ENCODE results near the gene ERAP2.

The ERAP2 gene

DNA sequence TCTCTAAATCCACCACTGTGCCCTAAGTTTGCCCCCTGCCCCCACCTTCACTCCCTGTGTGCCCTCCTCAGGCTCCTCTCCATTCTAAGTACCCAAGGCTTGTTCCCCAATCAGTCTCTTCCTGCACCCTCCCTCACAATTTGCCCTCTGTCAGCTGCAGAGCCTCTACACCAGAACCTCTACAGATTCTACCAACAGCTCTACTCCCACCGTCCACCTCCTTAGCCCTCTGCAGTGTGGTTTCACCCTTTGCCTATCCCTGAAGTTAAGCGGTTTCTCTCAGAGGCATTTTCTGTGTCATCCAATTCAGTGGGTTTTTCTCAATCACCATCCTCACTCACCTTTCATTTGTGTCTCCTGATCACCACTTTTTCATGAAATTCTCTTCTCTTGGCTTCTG is 13.2 kb upstream of the ERAP2 start:
- DNase-seq (ENCODE audit: low spot score) = no peak

DNA sequence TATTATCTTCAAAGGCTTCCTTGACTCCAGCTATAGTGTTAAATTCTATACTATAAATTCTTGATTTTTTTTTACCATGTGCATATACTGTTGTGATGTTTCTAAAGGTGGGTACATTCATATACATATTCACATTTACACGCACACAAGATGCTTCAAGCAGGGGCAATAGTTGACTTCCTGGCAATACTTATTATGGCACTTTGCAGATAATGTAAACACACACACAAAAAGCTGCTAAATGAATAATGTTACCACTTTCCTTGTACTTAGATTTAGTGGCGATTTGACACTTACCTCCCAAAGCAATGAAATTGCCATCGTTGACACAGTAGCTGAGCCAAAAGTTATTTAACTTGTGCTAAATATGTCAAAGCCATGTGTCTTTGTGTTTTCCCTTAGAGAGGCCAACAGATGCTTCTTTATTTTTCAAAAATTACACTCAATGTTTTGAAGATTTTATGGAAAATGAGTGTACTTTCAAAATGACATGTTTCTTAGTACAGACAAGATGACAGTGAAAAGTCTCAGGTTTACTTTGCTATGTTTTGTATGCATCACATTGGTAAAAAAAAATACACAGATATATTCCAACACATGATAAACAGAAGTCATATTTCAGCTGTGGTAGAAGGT is 12.2 kb upstream of the ERAP2 start:
- no peak for DNase-seq (ENCODE audit: low spot score)

DNA sequence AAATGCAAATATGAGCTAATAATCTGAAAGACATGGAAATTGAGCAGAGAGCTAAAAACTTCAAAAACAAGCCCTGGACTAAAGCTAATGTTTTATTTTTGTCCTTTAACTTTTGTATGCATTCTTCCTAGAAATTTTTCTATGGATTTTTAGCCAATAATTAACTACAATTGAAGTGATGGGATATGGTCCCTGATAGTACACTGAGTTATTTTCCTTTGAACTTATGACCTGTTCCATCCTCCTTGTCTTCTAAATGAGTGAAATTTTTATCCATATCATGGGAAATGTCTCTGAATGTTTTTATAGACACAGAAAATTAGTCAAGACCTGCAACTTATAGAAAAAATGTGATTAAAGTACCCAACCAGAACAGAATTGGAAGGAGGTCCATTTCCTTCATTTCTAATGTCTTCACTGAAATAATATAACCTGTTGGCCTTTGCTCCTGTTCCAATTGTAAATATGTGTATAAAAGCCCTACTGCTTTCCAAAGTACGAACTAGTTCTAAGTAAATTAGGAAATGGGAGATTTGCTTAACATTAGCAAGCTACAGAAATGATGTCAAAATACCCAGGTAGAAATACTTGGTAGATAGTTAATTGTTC is 11.3 kb upstream of the ERAP2 start:
- DNase-seq (ENCODE audit: low spot score) = no peak

DNA sequence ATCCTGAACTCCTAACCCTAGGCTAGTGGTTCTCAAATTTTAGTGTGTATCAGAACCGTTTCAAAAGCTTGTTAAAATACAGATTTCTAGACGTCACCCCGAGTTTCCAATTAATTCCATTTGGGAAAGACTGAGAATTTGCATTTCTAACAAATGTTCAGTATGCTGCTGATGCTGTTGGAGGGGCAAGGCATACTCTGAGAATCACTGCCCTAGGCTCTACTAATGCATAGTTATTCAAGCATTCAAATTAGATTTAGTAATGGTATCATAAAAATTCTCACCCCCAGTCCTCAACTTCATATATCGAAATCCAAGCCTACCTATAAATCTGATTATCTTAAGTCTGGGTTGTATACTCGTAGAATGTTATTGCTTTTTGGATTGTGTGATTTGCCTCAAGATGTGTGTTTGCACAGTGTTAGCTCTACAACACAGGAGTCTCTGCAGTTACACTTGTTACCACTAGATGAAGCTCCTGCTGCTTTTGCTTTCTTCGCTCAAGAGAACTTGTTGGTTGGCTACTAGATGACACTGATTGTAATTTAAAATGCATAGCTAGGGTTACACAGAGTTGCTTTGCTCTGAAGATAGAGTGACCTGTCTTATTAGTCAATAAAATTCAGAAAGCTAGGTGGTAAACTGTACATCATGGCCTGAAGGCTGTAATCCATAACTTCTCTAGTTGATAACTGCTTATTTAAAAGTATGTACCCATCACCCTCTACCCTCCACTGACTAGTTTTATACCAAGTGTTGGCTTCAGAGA is 7.5 kb upstream of the ERAP2 start:
- DNase-seq (ENCODE audit: low spot score) = peak; percentile 75

DNA sequence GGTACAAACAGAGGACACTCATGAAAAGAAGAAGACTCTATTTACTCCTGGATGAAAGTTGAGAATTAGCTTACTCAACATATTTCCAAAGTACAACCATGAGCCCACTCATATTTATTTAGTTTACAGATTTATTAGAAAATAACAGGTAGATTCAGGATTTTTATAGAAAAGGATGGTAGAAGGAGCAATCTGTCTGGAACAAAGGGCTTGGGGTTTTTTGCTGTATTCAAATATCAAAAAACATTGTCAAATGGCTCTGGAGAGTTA is 7.0 kb upstream of the ERAP2 start:
- DNase-seq (ENCODE audit: low spot score) = no peak

DNA sequence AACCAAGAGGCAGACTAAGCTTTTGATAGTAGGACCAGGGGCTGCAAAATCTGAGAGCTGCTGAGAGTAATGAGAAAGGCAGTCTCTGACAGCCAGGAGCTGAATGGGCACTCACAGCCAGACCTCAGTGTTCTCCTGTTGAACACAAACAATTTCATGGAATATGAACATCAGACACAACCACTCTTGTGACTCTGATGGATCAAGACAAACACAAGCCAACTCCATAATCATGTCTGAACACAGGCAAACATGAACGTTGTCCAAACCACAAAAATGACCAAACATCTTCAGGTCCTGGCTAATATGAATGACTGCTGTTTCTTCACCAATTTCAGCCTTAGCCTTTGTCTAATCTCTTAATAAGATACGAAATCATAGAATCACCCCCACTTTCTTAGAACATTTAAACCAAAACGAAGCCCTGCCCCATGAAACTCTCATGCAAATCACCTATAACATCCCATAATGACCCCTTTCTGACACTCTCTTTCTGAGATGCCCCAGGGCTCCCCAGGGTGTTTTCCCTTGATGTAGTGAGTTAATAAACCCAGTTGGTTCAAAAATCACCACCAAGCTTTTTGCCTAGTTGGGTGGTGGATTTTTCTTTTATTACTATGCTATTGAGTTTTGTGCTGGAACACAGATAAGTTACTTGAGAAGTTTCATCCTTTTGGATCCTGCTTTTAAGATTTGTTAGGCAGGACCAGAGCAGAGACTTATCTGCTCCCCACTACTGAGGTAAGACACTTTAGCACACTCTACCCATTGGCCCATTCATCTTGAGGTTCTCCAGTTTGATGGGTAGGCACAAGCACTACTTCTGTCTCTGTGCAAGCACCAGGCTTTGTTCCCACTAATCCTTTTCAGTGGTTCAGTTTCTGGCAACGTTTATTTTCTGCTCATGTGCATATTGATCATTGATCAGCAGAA is 5.9 kb upstream of the ERAP2 start:
- DNase-seq (ENCODE audit: low spot score) = no peak

DNA sequence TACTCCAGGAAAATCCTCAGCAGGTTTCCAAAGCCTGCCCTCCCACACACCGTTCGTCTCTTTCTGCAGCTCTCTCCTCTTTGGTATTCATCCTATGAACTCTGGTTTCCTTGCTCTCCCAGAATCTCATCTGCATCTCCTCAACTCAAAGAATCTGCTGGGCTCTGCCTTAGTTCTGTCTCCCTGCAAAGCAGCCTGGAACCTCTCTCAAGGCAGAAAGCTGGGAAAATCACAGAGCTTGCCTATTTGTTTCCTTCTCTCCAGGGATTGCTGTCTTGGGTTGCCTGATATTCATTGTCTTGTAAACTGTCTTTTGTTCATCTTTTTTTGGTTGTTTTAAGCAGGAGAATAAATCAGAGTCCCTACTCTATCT is 5.3 kb upstream of the ERAP2 start:
- DNase-seq (ENCODE audit: low spot score) = no peak

DNA sequence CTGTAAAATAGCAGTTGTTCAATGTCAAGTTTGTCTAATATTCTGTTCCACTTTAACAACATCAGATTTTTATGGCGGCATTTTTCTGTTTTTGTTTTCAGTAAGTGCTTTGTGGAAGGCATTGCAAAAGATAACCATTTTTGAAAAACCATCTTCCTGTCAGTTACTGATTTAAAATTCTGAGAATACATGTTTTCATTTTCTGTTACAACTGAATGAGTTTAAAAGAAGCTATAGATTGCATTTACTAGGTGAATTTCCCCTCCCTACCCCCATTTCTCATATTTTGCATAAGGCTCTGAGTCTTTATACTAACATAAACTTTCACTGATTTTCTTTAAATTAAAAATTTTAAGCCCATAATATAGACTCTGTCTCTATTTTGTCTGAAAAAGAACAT is 4.6 kb upstream of the ERAP2 start:
- DNase-seq (ENCODE audit: low spot score) = no peak

DNA sequence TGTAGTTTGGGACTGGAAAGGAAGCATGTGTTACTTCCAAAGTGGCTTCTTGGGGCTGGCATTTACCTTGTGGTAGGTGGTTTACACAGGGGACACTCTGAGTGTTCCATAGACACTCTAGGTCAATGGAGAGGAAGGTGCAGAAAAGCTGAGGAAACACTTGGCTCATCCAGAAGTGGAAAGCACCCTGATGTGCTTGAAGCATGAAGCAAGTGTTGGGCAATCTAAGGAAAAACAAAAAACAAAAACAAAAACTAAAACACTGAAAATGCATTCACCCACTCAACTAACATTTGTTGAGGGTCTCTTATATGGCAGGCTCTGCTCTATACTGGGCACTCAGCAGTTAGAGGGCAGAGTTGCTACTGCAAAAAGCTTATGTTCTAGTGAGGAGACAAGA is 2.9 kb upstream of the ERAP2 start:
- DNase-seq (ENCODE audit: low spot score) = no peak

DNA sequence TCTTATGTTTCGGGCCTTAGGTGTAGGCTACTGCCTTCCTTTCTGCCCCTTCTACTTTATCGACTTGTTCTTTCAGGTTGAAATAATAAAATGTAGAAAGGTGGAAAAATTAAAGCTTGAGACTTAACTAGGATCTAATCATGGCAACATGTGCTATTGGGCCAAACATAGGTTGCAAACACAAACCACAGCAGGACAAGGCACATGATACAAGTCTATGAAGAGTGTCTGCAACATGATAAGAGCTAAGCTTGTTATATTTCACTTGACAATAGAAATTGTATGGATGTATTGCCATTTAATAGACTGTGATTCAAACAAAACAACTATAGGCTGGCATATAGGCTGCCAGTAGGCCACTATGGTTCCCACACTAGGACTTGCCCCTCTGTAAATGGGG is 1.7 kb upstream of the ERAP2 start:
- no peak for DNase-seq (ENCODE audit: low spot score)

DNA sequence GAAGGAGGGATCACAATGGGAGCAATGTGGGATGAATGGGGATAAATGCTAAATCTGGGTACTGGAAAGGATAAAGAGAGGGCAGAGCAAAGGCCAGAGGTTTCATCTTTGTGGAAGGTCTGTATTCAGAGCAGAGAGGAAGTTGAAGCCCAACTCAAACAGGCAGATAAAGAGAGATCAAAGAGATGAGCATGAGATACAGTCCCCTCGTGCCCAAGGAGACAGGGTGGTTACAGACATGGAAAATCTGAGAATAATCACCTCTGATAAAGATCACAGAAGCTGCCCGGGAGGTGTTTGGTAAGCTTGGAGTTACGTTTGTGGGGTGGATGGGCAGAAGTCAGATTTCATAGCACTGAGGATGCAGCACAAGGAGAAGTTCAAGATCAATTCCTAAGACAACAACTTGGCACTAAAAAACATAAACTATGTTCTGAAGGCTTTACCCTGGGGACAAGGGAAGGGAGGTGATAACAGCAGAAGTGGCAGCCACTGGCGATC is 459 bp upstream of the ERAP2 start:
- DNase-seq (ENCODE audit: low spot score) = no peak

DNA sequence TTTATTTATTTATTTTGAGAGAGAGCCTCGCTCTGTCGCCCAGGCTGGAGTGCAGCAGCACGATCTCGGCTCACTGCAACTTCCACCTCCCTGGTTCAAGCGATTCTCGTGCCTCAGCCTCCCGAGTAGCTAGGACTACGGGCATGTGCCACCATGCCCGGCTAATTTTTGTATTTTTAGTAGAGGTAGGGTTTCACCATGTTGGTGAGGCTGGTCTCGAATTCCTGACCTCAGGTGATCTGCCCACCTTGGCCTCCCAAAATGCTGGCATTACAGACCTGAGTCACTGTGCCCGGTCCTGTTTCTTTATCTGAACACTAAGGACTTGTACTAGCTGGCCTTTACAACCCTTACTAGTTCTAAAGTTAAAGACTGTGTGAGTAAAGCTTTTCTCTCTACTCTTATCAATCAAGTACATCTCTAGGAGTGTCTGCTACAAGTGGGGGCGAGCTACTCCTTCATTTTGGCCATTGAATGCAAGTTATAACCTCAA is 723 bp downstream of the ERAP2 start:
- DNase-seq (ENCODE audit: low spot score) = peak; percentile 23

DNA sequence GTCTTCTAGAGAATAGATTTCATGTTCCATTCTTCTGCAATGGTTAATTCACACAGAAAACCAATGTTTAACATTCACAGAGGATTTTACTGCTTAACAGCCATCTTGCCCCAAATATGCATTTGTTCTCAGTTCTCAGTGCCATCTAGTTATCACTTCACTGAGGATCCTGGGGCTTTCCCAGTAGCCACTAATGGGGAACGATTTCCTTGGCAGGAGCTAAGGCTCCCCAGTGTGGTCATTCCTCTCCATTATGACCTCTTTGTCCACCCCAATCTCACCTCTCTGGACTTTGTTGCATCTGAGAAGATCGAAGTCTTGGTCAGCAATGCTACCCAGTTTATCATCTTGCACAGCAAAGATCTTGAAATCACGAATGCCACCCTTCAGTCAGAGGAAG is 3.4 kb downstream of the ERAP2 start:
- DNase-seq (ENCODE audit: low spot score) = no peak

DNA sequence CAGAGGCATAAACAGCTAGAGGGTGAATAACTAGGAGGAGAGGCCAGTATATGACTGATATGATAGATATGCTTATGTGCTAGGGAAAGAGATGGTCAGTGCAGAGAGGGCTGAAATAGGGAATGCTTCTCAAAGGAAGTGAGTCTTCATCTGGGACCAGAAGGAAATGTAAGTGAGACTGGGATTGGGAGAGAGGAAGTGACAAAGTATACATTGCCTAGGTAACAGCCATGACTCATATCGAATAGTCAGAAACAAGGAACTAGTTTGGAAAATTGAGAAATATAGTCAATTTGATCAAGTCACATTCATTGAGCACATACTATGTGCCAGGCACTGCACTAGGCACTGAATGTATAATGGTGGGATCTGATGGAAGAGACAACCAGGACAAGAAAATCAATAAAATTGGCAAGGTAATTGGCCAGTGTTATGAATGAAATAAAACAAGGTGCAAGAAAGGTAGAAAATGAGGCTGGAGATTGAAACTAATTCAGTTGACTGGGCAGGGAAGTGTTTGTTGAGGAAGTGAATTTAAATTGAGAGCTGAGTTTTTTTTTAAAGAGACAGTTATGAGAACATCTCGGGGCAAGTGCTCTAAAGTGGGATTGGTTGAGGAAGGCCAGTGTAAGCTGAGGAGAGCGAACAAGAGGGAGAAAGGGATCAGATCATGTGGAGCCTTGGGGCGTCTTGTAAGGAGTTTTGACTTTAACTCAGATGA is 4.3 kb downstream of the ERAP2 start:
- DNase-seq (ENCODE audit: low spot score) = peak; percentile 96

DNA sequence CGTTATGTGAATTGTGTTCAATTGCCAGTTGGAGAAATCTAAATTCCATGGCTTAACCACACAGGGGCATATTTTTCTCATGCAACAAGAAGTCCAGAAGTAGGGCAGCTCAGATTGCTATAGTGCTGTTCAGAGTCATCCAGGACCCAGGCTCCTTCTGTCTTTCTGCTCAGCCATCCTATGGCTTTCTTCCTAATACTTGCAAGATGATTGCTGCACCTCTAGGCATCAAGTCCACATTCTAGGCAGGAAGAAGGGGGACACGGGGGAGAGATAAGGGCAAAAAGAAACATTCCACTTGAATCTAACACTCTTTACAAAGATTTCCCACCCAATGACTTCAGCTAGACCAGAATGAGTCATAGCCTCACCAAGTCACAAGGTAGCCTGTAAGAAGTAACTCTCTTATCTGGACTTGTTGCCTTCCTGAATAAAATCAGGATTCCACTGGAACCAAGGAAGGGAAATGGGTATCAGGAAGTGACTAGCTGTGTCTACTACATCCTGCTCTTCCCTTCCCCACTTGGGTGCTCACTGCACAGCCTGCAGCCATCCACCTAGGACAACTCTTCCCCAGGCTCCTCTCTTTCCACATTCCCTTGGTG is 5.3 kb downstream of the ERAP2 start:
- DNase-seq (ENCODE audit: low spot score) = peak; percentile 89

DNA sequence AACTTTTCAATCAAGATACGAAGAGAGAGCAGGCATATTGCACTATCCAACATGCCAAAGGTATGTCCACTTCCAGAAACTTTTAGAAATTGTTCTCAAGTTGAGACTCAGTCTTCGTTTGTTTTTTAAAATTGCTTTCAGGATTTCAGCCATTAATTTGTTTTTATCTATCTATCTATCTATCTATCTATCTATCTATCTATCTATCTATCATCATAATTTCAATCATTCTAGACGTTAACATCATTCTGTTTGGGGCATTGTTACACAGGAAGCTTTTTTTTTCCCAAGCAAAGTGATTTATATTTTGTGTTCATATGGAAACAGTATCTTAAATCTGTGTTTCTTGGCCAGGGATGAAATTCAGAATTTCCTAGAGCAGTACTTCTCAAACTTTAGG is 7.6 kb downstream of the ERAP2 start:
- DNase-seq (ENCODE audit: low spot score) = no peak

DNA sequence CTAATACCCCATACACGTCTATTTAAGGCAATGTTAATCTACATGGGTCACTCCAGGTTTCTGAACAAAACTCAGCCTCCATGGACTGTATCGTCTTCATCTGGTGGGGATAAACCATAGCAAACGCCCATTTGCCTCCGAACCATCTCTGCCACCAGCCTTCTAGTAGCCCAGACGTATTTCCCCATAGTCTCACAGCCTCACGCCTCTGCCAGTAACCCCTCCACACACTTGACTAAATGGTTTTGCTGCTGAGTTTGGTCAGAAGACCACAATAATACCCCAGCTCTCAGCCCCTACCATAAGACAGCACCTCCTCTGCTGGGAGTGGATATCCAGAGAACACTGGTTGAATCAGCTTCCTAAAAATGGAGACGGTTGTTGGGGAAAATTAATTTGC is 8.7 kb downstream of the ERAP2 start:
- DNase-seq (ENCODE audit: low spot score) = no peak

DNA sequence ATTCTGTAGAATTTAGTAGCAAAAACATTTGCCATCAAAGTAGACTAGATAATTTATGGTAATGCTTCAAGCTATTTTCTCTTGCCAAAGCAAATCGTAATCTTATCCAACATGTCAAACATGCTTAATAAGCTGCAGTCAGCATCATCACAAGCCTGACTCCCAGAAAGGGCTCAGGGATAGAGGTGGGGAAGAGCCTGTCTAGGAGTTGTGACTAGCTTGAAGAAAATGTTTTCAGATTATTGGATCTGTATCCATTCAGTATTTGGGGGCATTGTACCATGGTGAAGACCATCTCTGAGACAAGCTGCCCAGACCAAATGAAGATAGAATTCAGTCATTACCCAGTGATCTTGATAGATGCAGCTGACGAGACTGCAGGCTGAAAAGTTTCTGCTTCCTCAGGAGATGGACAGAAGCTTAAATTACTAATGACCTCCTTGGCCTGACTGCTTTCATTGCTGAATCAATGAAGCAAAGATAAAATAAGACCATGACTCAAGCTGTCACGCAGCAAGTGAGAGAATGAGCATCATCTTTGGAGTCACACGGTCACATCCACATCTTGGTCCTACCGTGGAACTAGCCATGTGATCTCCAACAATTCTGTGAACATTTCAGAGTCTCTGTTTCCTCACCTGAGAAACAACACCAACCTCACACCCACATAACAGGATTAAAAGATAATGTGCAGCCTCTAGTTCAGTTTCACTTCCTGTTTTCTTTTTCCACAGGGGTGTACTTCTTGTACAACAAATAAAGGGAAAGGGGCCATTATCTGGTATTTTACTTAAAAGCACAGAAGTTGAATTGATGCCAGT is 9.4 kb downstream of the ERAP2 start:
- DNase-seq (ENCODE audit: low spot score) = peak; percentile 75

DNA sequence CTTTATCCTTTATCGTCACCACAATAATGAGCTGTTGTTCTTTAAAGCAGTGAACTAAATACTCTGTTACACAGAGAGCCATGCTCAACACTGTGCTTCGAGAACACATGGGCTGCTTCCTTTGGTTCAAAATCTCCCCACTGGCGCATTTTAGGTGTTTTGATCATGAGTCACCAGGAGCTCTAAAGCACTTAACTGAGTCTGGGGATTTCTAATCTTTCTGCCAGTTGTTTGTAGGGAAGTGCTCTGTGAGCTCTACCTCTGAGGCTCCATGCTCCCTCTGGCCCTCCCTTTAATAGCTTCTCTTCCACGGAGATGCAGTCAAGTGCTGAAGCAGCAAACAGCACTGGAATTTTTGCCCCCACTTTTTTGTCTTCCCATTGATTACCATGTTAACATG is 17.0 kb downstream of the ERAP2 start:
- peak; percentile 91 for DNase-seq (ENCODE audit: low spot score)

DNA sequence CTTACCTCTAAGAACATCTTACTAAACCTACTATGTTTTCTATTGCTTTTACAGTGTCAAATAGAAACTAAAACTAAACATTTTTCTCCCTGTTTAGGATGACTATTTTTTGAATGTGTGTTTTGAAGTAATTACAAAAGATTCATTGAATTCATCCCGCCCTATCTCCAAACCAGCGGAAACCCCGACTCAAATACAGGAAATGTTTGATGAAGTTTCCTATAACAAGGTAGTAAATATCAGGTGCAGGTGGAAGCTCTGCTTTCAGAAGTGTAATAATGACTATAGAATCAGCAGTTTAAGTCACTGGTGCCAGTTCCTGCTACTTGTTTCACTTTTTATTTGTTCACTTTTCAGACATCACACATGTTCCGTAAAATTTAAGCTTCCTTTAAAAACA is 20.0 kb downstream of the ERAP2 start:
- no peak for DNase-seq (ENCODE audit: low spot score)

Data from kidney tubule cell (primary cell).